Limb (tissue), 2 donors: ENCODE results near the gene PPP4R2.

Experiments used
- DNase-seq, 2 donors: peaks; one replicate each; pipeline ENCODE4 v3.0.0-alpha.2; 2016; ENCODE audit errors: extremely low spot score in 2 of 2

Gene PPP4R2, protein sequence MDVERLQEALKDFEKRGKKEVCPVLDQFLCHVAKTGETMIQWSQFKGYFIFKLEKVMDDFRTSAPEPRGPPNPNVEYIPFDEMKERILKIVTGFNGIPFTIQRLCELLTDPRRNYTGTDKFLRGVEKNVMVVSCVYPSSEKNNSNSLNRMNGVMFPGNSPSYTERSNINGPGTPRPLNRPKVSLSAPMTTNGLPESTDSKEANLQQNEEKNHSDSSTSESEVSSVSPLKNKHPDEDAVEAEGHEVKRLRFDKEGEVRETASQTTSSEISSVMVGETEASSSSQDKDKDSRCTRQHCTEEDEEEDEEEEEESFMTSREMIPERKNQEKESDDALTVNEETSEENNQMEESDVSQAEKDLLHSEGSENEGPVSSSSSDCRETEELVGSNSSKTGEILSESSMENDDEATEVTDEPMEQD

DNA sequence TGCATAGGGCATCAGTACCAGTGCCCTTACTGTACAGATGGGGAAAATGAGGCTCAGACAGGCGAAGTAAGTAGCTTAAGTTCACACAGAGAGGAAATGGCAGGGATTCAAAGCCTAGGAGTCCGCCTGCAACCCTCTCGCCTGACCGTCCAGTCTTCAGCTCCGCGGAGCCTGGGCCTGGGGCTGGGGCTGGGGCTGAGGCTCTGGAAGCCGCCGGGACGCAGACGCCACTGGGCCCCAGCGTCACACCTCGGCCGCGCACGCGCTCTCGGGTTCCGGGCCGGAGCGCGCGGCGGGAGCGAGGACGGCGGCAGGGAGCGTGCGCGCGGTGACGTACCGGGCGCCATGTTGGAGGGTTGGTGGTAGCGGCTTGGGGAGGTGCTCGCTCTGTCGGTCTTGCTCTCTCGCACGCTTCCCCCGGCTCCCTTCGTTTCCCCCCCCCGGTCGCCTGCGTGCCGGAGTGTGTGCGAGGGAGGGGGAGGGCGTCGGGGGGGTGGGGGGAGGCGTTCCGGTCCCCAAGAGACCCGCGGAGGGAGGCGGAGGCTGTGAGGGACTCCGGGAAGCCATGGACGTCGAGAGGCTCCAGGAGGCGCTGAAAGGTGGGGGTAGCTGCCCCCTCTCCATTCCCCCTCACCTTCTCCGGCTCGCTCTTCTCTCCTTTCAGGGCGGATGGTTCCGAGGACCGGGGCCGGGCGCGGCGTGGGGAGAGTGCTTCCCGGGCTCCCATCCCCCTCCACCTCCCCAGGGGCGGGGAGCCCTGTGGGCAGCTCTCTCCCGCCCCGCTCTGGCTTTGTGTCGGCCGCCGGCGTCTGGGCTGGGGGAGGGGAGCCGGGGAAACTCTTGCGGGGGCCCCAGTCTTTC, at the start of gene PPP4R2:
Gene PPP4R2 (plus strand): TSS at position 339 of the 861 bp plus-strand sequence. CDS start 227 bp downstream, at position 566.
- peak; percentile 94 to 96 for DNase-seq

DNA sequence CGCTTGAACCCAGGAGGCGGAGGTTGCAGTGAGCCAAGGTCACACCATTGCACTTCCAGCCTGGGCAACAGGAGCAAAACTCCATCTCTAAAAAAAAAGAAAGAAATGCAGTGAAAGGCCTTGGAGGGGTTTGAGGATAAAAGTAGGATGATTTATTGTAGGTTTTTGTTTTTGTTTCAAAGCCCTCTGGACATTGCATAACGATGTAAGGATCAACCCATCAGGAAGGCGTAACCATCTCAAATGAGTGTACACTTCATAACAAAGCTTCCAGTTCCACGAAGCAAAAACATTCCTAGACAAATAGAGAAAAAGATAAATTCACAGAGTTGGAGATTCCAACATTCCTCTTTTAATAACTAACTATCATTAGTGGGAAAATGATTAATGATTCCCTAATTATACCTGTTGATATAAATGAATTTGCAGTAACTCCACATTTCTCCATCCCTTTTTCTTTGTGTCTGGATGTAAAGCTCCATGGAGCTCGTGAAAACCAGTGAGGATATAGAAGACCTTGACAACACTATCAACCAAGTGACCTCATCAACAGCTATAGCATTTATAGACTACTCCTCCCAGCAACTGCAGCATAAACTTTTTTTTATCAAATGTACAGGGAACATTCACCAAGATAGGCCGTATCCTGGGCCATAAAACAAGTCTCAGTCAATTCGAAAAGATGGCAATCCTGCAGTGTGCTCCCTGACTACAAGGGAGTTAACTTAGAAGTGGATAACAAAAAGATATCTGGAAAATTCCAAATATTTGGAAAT, 48.7 kb upstream of the PPP4R2 start:
- DNase-seq = no peak

DNA sequence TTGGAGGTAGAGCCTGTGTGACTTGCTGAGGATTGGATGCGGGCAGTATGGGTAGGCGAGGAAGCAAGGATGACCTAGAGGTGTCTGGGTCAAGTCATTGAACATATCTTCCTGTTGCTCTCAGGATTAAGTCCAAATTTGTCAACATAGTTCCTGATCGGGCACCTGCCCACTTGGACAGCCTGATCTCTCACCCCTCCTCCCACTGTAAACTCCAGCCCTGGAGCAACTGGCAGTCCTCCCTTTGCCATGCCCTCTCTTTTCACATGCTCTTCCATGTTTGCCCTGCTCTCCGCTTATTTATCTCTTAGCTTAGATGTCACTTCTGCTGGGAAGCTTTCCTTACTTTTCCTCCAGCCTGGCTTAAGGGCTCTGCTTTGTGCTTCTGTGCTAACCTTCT, 47.6 kb upstream of the PPP4R2 start:
- no peak for DNase-seq

- no peak for DNase-seq
Observed at GRCh38 chr3:72950372-72950771, 46.2 kb upstream of the PPP4R2 start.

GRCh38 chr3:72950801-72951200, 45.8 kb upstream of the PPP4R2 start:
- DNase-seq = no peak

GRCh38 chr3:72951259-72951722, 45.3 kb upstream of the PPP4R2 start:
- no peak for DNase-seq

DNA sequence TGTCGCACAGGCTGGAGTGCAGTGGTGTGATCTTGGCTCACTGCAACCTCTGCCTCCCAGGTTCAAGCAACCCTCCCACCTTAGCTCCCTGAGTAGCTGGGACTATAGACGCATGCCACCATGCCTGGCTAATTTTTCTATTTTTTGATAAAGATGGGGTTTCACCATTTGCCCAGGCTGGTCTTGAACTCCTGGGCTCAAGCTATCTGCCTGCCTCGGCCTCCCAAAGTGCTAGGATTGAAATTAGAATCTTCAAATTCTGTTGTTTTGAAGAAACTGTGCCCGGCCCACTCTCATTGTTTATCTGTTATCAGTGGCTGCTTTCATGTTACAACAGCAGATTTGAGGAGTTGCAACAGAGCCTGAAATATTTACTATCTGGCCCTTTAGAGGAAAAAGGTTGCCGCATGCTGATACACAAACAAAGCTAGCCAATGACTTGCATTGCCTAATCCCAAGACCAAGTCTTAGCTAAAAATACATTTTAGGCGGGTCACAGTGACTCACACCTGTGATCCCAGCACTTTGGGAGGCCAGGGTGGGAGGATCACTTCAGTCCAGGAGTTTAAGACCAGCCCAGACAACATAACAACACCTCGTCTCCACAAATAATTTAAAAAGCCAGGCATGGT, 43.2 kb upstream of the PPP4R2 start:
- no peak for DNase-seq

DNA sequence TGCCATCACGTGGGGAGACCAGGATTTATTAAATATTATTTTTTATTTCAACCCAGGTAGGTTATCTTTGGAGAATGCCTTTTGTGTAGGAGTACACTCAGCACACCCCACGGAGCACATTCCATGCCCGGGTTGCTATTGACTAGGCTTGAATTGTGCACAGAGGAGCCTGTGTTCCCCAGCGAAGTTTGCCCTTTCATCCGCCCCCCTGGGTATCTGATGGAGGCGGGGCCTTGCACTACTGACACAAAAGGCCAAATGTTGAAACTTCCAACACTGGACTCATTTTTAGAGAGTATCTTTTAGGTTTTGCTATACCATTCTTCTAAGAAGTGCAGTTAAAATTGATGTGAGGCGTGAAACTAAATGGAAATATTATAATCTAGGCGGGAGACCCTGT, 39.3 kb upstream of the PPP4R2 start:
- DNase-seq = peak in 1 of 2 donors; percentile 33

- DNase-seq = no peak
Observed at GRCh38 chr3:72959336-72959735, 37.3 kb upstream of the PPP4R2 start.

DNA sequence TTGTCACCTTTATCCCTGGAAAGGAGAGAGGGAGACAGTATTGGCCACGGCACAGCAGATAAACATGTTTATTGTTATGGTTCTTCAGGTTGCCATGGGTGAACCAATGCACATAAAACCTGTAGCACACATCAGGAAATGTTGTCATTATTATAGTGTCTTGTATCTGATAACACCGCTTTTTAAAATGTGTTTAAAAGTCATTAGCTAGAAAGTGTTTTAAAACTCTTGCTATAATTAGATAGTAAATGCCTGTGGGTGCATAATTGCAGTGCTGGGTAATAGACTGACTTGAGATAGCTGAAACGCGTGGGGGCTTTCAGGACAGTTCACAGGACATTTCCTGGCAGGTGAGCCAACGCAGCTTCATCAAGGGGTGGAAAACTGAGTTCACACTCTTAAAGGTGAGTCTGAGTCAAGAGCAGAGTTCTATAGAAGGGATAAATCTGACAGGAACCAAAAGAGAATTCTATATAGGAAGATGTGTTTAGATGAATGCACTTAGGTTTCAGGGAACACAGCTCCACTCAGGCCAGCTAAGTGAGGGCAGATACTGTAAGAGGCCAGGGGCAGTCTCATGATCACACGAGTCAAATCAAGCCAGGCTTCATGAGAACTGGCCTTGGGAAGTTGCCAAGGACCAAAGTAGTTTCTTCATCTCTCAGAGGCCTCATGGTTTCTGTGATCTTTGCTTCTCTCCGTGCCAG, 35.6 kb upstream of the PPP4R2 start:
- no peak for DNase-seq

DNA sequence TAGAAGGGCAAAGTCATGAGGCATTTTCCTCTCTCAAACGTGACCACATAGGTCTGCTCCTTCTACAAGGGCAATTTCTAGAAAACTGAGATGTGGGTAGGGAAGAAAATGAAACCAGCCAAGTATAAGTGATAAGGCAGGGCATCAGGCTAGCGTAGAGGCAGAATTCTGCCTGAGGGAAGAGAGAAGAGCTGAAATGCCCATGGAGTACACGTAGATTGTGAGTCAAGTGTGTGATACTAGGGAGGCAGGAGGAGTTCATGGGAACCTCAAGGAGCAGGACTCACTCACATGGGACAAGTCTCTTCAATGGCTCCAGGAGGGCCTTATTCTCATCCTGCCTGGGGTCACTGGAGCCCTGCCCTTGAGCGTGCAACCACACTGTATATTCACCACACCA, 34.9 kb upstream of the PPP4R2 start:
- DNase-seq = no peak

DNA sequence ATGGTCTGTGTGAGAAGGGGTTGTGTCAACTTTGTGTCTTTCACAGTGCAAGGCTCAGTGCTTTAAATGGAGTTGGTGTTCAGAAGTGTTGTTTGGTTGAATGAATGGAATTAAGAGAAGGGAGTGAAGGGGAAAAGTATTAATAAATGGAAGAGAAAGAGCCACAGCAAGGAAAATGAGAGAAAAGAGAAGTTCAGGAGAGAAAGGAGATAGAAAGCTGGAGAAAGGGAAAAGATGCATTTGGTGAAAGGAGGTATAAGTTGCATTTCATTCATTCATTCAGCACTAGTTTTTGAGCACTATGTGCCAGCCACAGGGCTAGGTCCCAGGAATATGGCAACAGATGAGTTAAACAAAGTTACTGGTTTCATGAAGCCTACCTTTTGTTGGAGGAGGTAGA, 34.3 kb upstream of the PPP4R2 start:
- no peak for DNase-seq

GRCh38 chr3:72964633-72965032, 32.0 kb upstream of the PPP4R2 start:
- DNase-seq = no peak

- no peak for DNase-seq
Observed at GRCh38 chr3:72968266-72968664, 28.3 kb upstream of the PPP4R2 start.

DNA sequence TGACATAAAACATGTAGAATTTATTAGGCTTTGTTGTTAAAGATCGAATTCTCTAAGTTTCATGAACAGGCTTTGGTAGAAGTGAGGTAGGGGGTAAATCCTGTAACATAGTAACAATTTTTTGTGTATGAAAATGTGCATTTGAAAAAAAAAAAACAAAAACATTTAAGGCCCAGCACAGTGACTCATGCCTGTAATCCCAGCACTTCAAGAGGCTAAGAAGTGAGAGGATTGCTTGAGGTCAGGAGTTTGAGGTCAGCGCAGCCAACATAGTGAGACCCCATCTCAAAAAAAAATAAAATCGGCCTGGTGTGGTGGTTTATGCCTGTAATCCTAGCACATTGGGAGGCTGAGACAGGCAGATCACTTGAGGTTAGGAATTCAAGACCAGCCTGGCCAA, 26.8 kb upstream of the PPP4R2 start:
- no peak for DNase-seq

DNA sequence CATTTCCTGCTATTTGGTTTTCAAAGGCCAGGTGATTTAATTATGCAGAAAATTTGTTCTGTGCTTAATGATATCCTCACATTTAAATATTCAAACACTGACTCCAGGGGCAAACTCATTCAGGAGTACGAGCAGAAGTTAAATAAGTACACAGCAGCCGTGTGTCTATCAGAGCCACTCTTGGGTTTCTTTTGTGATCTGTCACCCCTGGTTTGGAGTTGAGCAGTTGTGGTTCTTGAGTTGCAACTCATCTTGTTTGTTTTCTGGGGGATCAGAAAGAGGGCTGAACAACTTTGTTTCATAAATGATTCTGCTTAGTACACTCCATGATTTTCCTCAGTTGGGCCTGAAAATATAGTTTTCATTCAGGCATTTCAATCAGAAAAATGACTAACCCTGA, 25.7 kb upstream of the PPP4R2 start:
- DNase-seq = no peak

- DNase-seq = no peak
Observed at GRCh38 chr3:72972706-72973030, 23.9 kb upstream of the PPP4R2 start.

DNA sequence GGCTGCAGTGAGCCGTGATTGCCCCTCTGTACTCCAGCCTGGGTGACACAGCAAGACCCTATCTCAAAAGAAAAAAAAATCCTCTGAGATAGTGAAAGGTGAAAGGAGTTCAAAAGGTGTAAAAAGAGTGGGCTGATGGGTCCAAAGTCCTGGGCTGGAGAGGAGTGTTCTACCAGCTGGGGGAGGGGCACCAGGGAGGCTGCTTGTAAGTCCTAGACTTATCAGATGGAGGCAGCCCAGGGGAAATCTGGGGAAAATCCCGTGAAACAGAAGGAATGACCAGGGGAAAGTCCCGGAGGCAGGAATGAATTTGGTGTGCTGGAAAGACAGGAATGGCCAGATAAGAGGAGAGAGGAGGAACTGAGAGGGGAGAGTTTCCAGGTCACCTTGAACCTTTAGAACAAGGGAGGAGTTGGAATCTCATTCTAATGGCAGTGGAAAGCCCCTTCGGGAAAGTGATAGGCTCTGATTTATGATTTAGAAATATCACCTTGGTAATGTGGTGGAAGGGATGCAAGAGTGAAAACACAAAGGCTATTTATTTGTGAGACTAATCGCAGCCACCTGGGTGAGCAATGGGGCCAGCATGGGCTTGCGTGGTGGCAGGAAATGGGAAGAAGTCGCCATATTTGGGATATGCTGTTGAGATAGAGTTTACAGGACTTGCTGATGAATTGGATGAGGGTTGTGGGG, 23.4 kb upstream of the PPP4R2 start:
- DNase-seq = no peak

GRCh38 chr3:72973786-72974185, 22.8 kb upstream of the PPP4R2 start:
- DNase-seq = no peak

- no peak for DNase-seq
Observed at GRCh38 chr3:72974956-72975355, 21.7 kb upstream of the PPP4R2 start.
